HFF-Myc (cell line): Measurements from ENCODE around the gene CTU1.

ENCODE experiments used
- DNase-seq: peaks from one replicate; pipeline ENCODE4 v3.0.0-alpha.2; 2011; ENCODE audit warnings: low read depth; ENCODE audit errors: extremely low read depth
- H3K4me3 ChIP-seq: replicated peaks from 2 replicates; pipeline ENCODE4 v1.5.1; 2011; ENCODE audit warnings: low read depth, mild to moderate bottlenecking, control low read depth, low read length
- CTCF ChIP-seq: IDR thresholded peaks from 2 replicates; pipeline ENCODE4 v1.5.1; 2012; ENCODE audit warnings: mild to moderate bottlenecking, low read depth, low read length, control low read depth; ENCODE audit errors: missing control alignments

CTU1 gene

GRCh38 chr19:51059715-51060114 is 48.5 kb downstream of the CTU1 start:
- DNase-seq, result no peak
- TF ChIP-seq CTCF, result no peak
- no peak overlapping the region for H3K4me3 ChIP-seq

- TF ChIP-seq CTCF, result no peak
- H3K4me3 ChIP-seq, result no peak overlapping the region
- no peak for DNase-seq
Observed at GRCh38 chr19:51055866-51056265, 52.3 kb downstream of the CTU1 start.
